Measurements from ENCODE around the gene EFNB2.

EFNB2 gene

DNA sequence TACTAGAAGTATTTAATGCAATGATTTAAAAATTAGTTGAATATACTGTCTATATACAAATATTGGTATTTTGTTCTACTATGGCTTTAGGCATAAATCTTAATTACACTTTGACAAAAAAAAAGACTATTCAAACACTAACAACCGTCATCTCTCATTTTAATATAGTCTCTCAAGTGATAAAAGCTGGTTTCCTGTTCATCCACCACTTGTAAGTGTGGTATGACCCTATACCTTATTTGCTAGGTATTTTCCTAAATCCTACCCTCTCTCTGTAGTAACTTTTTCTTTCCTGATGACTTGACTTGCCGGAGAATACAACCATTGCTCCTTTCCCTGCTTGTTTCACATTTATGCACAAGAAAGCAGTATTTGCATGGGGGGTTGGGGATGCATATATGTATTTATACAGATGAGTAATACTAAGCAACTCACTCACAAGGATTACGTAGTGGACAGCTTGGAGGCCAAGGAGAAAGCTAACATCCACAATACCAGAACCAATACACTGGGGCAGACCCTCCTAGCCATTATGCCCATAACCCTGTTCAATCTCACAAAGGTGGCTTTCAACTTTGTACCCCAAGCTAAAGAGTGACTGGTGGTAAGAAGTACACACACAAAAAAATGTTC lies 12.7 kb upstream of the EFNB2 start:
- DNase-seq: no peak

DNA sequence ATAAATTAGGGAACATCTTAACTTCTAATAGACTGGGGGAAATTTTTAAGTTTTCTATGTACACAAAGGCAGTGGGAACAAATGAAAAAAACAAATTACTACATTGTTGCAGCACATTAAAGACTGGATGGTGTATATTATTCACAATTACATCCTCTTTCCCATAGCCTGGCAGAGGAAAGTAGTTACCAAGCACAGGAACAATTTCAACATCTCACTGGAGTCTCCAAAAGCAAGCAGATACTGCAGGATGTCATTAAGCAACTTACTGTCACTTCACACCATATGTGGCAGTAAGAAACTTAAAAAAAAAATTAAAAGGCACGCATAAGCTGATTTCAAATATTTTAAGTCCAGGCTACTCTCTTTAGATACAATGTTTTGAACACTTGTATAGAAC lies 6.4 kb upstream of the EFNB2 start:
- DNase-seq: no peak

DNA sequence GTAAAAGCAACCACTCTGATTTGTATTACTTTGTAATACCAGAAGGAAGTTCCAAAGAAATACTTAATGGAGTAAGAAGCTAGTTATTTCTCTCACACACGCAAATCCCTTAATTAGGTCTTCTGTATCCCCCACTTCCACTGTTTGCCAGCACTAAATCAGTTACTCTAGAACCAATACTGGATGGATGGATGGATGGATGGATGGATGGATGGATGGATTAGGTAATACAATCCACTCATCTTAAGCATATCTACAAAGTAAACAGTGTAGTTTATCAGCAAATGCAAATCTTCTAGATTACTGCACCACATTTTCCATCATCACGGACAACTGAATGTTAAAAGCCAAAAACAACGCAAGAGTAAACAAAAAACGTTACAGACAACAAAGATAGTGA lies 5.2 kb upstream of the EFNB2 start:
- DNase-seq: no peak

DNA sequence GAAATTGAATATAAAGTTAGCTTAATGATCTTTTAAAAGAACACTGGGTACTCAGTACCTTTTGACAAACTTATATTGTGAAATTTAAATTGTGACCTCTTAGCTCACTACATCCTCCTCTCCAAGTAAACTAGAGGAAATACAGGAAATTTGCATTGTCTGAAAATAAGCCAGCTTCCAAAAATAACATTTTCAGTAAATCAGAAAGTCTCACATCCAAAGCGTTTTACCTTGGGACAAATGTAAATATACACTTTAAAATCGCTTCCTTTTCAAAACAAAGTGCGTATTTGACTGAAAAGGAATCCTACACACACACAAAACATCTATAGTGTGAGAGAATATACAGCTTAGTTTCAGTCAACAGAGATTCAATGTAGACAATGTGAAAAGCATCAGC lies 2.1 kb upstream of the EFNB2 start:
- no peak for DNase-seq

DNA sequence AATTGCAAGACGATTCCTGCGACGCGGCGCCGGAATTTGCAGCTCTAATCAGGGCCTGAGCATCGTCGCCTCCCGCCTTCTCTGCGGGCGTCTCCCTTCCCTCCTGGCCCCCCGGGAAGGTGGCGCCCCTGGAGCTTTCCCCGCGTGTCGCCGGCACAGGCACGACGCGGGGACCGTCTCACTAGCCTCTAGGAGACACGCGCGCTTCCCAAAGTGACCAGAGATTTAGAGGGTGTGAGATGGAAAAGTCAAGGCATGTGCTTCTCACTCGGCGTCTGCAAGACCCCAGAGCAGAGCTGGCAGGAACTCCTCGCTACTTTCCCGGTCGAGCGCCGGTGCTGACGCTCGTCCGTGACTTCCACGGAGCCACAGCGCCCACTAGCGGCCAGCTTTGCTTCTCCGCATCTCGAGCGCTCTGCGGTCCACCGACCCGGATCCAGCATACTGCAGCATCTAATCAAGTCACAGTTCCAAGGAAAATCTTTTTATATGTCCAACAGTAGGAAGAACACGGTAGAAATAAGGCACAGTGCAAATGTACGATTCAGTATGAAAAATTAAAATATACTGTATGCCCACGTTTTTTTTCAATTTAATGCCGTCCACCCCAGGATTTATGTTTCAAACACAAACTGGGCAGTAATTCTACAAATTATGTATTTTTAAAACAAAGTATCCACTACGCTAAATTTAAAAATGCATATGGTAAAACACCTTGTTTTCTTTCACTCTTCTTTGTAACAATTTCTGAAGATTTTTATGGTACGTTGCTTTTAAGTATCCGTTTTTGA lies 977 bp upstream of the EFNB2 start:
- DNase-seq: peak; percentile 74

DNA sequence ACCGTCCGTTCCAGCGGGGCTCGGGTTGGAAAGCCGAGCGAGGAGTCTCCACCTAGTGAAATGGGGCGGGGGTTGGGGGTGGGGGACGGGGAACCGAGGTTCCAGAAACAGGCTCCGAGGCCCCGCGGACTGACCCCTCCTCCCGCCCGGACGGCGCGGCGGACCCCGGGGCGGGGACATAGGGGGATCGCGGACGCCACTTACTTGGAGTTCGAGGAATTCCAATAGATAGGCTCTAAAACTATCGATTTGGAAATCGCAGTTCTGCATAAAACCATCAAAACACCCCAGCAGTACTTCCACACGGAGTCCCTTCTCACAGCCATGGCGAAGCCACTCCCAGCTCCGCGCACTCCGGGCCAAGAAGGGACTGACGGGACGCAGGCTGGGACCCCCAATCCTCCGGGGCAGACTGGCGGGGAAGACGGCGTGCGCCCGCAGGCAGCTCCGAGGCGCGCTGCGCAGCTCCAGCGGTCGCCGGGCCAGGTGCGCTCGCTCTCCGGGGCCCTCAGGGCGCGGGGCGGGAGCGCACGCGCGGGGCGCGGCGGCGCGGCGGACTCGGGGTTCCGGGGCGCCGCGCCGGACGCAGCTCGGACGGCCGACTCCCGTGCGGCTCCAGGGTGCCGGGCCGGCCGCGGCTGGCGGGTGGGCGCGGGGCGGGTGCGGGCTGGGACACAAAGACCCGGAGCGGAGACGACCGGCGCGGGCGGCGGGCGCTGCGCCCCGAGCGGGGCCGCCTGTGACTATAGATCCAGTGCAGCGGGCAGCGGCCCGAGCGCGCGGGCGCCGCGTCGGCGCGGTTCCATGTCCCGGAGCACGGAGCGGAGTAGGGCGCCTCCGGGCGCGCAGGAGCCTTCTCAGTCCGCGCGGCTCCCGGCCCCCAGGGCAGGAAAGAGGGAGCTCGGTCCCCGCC lies 567 bp downstream of the EFNB2 start:
- no peak for DNase-seq

DNA sequence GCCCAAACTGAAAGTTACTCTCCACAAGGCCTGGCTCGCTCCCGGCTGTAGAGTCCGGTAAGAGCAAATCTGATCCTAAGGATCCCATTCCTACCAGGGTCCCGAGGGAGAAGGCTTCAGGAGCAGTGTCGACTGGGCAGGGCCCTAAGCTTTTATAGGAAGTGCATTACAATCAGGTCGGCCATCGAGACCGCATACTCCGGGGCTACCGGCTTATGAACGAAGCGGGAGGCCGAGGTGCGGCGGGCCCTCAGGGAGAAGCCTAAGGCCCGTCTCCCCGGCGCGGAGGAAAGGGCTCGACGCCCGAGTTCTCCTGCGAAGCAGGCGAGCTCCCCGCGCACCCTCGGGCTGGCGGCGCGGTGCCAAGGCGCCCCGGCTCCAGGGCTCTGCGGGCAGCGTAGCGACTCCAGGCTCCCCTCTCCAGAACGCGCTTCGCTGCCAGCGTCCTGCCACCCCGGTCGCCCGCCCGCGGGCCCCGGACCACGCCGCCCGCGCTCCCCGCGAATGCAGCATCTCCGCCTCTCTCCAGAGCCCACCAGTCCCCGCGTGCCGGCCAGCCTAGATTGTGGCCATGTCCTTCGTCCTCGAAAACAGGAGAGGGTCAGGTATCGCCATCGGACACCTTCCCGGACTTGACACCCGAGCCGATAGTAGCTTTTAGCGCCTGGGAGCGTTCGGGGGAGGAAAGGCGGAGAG lies 1.4 kb downstream of the EFNB2 start:
- DNase-seq: no peak

DNA sequence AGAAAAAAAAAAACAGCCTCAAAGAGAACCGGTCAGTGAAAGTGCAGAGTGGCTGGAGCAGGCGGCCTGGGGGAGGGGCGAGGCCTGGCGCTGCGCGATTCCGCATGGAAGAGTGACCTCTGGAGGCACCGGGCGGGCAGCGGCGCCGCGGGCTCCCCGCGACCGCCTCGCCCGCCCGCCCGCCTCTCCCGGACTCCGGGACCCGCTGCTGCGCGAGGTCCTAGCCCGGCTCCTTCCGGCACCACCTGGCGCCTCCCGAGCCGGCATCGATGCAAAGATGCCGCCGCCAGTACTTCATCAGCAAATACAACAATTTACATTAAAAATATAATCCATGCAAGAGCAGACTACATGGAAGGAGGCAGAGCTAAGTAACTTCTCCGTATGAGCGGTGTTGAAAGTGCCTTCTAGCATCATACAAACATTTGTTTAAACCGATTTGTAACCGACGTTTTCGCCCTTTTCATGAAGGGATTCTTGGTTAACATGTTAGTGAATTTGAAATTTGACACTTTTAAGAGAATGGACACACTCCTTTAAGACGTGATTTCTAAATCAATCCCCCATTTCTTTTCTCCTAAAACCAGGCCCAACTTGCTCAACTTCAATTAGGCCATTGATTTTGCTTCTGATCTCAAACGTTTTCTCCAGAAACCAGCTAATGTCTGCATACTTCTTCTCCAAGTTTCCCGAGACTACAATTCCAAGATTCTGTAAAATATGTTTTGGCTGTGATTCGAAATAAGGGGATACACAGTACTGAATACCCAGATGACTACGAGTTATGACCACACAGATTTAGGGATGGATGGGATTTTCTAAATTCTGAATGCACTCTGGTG lies 2.1 kb downstream of the EFNB2 start:
- no peak for DNase-seq

DNA sequence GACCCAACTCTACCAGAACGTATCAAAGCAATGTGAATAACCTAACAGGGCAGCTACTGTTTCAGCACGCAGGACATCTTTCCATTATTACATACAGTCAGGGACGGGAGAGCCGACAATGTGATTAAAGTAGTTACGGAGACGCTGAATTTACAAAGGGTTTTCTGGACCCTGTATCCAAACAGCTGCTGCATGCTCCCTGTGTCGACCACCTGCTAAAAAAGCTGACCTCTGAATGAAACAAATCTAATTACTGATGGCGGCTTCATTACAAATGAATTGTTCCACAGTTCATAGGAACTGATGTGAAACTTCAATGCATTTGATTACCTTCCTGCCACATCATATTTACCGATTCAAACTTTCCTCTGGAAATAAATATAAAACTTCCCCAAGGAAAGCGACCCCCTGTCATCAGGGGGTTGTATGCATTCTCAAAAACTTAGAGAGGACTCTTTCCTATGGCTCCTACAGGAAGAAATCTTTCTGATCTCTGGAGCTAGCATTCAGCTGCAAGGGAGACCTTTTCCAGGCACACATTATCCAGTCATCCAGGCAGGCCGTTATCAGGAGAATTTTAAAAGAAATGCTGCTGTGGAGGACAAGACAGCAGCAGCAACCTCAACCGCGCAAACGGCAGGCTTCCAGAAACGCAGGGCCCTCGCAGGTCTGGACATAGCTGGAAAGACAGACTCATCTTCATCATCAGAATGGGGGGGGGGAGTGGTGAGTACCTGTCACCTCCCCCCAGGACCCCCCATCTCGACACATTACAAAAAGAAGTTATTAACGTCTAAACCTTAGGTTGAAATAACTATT lies 3.1 kb downstream of the EFNB2 start:
- no peak for DNase-seq

DNA sequence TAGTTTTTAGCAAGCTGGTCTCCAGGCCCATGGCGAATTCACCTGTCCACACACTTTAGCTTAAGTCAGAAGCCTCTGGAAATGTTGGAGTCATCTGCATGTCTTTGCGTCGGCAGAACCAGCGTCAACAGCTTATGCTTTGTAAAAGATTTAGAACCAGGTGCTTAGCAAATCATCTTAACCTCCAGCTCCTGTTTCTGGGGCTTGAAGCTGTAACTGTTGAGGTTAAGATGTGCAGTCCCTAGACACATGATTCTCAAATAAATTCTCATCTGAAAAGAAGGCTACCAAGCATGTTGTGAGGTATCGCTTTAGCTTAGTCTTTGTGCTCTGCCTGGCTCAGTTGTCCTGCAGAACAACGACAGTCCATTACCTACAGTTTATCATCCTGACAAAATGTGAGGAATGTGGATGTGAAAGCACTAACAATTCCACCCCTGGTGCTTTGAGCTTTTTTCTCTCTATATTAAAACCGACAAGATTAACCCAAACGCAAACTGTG lies 4.4 kb downstream of the EFNB2 start:
- no peak for DNase-seq

DNA sequence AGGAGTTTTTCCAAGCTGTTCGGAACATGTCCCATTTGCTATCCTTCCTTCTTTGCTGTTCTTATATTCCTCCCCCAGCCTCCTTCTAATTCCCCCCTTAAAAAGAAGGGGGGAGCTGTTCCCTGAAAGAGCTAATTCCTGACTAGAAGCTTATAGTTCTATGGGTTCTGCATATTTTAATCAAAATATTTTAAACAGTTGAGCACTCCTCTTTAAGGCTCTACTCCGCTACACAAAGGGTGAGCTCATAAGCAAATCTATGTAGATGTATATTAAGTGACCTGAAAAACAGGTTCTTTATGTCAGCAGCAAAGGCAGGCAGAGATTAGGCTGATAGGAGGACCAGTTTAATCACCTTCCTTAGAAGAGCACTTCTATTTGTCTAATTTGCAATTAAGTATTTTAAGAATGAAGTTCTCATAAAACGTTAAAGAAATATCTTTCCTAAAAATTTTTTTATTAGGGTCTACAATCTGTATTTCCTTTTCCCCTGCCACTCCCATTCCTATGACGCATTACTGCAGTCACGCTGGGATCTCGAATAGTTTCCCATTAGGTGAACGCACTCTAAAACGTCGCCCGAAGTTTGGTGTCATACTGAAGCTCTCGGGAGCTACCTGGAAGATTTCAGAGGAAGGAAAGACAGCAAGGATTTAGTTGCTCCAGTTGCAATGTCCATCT lies 5.2 kb downstream of the EFNB2 start:
- DNase-seq: no peak

DNA sequence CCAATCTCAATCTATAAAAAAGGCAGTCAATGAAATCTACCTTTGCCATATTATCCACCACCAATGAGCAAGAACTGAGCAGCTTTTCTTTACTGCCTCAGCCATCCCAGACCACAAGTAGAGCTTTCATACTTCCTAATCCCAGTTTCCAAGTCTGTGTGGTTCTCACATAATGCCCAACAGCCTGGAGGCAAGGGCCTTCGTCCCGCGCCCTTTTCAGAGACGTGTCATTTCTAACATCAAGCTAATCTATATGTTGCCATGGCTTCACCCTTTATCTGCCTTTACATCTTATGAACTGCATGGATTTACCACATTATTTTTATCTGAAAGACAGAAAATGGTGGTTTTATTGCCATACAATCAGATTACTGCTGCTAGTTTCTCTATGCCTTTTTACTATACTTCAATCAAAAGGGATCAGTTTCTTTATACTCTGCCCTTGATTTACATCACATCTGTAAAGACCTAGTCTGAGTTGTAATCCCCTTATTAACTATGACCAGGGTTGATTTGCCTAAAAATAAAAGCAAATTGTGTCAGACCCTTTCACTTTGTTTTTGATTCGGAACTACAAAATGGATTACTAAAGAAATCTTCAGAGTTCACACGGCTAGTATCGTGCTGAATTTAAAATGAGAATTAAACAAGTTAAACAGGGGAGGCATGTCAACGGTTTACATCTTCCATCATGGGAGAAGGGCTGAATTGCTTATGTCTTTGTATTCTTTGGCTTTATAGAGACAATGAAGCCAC lies 5.9 kb downstream of the EFNB2 start:
- no peak for DNase-seq

DNA sequence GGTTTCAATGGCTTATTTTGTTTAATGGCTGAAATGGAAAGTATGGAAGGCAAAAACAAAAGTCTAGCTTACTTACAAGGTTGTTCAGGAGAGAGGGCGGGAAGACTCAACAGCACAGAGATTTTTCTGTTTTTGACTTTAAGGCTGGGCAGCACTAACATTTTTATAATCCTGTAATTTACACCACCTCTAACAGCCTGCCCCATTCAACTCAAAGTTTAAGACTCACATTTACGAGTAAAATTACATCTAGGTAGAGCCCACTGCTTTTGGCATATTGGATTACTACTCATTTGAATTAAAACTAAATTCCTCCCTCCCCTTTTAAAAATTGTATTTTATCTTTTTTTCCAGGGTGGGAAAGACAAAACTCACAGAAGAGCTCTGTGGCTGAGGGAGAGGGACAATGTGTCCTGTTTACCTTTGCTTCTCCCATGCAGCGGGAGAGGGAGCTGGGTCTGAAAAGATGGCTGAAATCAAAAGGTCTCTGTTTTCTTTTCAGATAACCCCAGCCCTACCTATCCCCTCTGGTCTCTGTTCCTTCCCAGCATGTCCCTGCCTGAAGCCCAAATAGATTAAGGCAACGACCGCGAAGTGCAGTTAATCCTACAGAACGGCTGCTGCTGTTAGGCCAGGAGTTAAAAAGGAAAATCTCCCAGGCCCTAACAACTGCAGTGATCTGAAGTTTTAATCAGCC lies 6.6 kb downstream of the EFNB2 start:
- DNase-seq: no peak

DNA sequence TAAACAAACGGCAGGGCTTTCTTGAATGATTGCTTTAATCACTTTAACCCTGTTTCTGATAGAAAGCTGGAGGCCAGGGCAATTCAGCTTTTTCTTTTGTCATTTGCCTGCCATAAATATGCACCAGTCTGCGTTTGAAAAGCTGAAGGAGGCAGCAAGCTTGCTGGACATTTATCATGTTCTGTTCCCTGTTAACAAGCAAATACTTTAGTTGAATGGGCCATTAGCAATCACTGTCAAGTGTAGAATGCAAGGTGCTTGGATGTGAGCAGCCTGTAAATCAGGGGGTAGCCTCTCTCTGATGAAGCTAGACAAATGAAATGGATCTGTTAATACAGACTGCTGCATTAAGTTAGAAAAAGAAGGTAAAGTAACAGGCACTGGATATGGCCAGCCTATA lies 7.6 kb downstream of the EFNB2 start:
- DNase-seq: no peak

DNA sequence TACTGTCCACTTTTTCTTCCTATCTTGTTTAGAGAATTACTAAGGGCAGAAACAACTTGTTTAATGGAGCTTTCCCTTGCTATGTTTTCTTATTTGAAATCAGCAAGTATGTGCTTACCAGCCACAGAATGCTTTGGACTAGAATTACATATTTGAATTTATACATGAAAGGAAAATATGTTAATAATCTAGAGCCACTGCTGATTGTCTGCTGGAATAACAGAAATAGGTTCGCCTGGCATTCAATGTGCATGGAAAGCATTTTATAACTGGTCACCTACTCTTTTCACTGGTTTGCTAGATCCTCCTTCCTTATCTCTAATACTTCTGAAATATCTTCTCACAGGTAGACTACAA lies 8.0 kb downstream of the EFNB2 start:
- DNase-seq: no peak

DNA sequence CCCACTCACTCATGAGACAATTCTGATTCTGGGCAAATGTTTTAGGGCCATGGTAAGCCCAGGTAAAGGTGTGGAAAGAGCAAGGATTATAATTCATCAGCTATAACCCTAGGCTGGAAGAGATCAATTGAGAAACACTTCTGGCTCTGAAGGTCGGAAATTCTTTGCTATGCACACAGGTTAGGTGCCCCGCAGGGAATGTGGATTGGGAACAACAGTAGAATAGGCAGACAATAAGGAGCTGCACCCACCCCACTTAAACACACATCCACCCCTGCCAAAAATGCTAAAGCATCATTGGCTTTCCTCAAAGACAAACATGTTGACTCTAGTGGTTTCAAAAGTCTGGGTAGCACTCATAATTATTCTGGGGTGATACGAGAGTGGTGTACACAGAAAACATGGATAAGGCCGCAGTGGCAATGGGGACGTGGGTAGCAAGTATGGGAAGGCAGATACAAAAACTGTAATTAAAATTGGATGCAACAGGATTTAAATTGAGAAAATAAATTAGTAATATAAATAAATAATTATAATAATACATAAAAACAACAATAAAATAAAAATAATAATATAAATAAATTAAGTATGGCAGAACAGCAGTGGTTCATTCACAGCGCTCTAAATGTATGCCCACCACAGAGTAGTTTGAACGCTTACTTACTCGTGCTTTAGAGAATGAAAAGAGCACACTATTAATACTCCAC lies 8.6 kb downstream of the EFNB2 start:
- no peak for DNase-seq

DNA sequence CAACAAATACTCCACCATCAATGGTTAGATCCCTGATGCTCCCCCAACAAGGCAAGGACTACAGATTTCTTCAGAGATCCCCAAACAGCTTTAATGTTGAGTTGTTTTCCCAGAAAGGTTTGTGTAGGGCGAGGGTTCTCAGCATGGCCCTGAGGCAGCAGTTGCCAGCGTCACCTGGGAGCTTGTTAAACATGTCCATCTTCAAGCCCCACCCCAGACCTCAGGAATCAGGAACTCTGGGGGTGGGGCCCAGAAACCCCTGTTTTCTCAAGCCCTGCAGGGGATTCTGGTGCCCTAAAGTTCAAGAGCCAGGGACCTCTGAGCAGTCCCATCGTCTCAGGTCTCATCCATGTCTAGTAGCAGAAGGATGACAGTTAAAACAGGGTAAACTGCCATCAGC lies 9.6 kb downstream of the EFNB2 start:
- no peak for DNase-seq

DNA sequence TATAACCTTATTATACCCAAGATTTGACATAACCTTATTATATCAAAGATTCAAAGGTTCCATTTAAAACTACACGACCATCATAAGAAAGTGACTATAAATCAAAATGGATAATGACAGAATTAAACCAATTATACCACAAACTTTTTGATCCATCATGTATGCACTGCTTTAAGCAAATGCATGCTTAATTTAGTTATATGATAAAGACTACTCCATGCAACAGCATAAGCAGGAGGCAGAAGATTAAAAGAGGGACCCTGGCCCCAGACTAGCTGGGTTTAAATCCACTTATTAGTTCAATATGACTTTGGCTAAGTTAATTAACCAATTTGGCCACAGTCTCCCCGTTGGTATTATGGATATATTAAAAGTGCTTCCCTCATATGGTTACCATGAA lies 11.4 kb downstream of the EFNB2 start:
- DNase-seq: no peak
